ENCODE data around the gene ZBP1.

The ZBP1 gene

DNA sequence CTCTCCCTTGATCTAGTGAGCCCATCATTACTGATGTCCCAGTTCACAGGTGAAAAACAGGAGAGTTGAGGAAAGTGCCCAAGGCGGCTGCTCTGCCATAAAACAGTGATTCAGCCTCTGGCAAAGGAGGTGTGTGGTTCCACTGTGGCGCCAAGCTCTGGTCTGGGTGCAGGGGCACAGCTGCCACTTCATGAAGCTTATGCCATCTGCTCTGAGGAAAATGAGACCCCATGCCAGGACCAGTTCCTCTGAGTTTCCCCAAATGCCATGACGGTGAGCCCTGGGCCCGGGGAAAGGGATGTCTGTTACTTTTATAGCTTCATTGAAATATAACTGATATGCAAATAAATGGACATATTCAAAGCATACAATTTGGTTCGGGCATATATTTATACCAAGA lies 33.7 kb upstream of the ZBP1 start:
- no peak for DNase-seq (ENCODE audit: low read depth)
- TF ChIP-seq, protein P1, sequence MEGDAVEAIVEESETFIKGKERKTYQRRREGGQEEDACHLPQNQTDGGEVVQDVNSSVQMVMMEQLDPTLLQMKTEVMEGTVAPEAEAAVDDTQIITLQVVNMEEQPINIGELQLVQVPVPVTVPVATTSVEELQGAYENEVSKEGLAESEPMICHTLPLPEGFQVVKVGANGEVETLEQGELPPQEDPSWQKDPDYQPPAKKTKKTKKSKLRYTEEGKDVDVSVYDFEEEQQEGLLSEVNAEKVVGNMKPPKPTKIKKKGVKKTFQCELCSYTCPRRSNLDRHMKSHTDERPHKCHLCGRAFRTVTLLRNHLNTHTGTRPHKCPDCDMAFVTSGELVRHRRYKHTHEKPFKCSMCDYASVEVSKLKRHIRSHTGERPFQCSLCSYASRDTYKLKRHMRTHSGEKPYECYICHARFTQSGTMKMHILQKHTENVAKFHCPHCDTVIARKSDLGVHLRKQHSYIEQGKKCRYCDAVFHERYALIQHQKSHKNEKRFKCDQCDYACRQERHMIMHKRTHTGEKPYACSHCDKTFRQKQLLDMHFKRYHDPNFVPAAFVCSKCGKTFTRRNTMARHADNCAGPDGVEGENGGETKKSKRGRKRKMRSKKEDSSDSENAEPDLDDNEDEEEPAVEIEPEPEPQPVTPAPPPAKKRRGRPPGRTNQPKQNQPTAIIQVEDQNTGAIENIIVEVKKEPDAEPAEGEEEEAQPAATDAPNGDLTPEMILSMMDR (conservative IDR thresholded peaks at IDR 0.05; ENCODE audit: low read depth, low read length), result no peak
- H3K4me3 ChIP-seq (ENCODE audit: low read length), result no peak overlapping the region

DNA sequence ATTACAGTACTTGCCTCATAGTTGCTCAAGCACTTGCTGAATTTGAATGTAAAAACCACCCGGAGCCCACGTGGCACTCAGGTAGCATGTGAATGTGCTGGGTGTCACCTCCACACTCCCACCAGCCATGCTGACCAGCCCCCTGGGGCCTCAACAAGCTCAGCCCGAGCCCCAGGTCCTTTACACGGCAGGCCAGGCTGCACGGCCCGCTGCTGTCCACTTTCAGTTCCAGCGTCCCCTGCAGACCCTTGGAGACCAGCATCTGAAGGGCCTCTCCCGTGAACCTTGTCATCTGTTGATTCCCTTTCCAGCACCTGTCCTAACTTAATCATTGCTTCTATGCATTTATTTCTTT lies 33.3 kb upstream of the ZBP1 start:
- no peak overlapping the region for H3K4me3 ChIP-seq (ENCODE audit: low read length)
- DNase-seq (ENCODE audit: low read depth), result no peak
- TF ChIP-seq, protein P1 (conservative IDR thresholded peaks at IDR 0.05; ENCODE audit: low read depth, low read length), result no peak

DNA sequence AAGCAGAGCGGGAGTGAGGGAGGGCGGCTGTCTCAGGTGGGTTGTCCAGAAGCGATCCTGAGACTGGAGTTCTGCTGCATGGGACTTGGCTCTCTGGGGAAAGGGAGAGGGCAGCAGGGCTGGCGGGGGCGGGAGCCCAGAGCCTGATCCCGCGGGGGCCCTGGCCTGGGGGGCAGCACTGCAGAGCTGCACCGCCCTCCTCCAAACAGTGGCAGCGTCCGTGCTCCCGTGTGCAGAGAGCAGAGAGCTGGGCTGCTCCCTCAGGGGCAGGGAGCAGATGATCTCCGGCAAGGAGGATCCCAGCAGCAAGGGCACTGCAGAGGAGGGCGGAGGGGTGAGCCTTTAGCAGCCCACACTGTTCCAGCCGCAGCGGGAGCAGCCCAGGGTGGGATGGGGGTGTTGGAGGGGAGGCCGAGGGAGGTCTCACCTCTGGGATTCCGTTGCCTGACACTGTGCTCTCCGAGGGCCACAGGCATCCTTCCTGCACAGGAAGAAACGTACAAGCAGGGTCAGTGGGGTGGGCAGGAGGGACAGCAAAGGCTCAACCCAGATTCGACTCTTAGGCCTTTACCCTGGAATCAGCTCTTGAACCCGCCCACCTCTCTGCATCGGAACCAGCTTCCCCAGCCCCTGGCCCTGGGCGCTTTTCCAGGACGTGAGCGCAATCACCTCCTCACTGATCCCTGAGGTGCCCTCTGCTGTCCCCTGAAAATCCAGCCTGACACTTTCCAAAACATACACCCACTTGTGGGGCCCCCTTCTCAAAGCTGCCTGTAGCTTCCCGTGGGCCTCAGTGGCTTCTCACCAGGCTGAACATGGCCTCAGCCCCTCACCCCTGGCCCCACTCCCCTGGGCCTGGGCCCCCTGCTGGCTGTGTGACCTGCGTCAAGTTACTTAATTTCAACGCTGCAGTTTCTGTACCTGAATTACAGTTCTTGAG lies 32.6 kb upstream of the ZBP1 start:
- DNase-seq (ENCODE audit: low read depth), result no peak
- TF ChIP-seq, protein P1 (conservative IDR thresholded peaks at IDR 0.05; ENCODE audit: low read depth, low read length), result no peak
- no peak overlapping the region for H3K4me3 ChIP-seq (ENCODE audit: low read length)

DNA sequence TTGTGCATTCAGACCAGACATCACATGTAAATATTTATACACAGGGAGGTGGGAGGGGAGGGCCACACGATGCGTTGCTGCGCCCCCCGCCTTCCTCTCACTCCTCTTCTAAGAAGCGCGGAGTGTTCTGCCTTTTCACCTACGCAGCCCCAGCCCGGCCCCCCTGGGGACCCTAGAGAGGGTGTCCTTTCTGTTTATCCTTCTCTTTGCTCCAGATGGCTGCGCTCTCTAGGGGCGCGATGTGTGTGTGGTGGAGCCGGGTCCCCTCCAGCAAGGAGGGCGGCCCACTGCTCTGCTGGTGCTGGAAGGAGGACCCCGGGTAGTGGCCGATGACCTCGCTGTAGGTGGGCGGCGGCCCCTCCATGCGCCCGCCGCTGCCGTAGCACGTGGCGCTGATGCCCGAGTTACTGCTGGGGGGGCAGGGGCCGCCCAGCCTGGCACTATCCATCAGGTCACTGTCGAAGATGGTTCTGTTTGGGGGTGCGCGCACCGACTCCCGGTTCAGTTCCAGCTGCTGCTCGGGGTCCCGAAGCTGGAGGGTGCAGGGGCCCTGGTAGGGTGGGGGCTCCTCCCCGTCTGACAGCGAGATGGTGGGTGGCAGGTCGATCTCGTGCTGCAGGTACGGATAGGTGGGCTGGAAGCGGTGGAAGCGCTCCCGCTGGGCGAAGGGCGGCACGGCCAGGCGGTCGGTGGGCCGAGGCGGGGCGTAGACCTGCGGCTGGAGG lies 31.8 kb upstream of the ZBP1 start:
- TF ChIP-seq, protein P1 (conservative IDR thresholded peaks at IDR 0.05; ENCODE audit: low read depth, low read length), result no peak
- H3K4me3 ChIP-seq (ENCODE audit: low read length), result no peak overlapping the region
- no peak for DNase-seq (ENCODE audit: low read depth)

DNA sequence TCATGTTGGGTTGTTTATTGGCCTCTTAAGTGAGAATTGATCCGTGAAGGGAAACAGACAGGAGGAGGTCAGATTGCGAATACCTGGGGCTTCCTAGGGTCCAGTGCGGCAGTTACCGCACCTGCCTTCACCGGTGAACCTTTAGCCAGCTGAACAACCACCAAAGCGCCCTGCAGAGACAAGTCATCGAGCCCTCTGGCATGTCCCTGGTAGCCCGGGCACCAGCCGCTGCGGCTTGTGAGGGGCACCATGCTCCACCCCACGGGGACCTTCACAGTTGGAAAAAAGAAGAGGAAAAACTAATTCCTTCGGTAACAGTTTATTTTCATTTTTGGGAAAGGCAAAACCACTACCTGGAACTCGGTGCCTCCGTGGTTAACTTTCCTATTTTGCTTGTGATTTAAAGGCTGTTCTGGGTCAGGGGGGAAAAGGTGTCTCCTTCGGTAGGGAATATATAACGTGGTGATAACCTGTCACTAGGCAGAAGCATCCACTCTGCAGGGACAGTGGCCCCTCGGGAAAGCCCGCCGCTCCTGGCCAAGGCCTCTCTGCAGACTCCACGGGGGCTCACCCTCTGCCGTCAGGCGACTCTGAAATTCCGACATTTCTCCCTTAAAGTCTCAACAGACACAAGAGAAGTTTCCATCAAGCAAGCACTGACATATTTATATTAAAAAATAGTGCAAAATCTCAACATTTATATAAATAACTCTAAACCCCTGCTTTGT lies 30.7 kb upstream of the ZBP1 start:
- DNase-seq (ENCODE audit: low read depth), result no peak
- no peak overlapping the region for H3K4me3 ChIP-seq (ENCODE audit: low read length)
- TF ChIP-seq, protein P1 (conservative IDR thresholded peaks at IDR 0.05; ENCODE audit: low read depth, low read length), result no peak

DNA sequence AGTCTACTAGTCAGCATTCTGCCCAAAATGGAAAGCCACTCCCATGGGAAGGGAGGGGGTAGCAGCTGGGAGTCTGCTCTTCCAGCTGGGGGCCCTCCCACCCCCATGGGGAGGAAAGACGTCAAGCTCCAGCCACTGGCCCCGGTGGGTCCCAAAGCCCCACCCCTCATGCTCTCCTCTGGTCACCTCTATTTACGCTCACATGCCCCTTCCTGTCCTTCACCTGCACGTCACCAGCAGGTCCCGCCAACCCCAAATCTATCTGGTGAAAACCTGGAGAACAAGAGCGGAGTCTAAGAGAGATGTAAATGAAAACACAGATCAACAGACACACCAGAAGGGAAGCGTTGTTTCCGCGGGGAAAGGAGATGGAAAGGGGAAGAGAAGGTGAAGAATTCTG lies 30.0 kb upstream of the ZBP1 start:
- no peak for DNase-seq (ENCODE audit: low read depth)
- TF ChIP-seq, protein P1 (conservative IDR thresholded peaks at IDR 0.05; ENCODE audit: low read depth, low read length), result no peak
- no peak overlapping the region for H3K4me3 ChIP-seq (ENCODE audit: low read length)

Measured in retinal pigment epithelial cell (primary cell).